HUES48 (cell line): Measurements from ENCODE around the gene KPNB1.

ENCODE experiments used
- H3K27ac ChIP-seq: one replicate; pipeline ENCODE4 v1.7.0; 2013; ENCODE audit warnings: low read depth, low read length, inconsistent platforms
- H3K27me3 ChIP-seq: 2 replicates; pipeline ENCODE4 v1.6.1; 2013; ENCODE audit warnings: mild to moderate bottlenecking, low read length; ENCODE audit not compliant: control insufficient read depth, insufficient read depth
- H3K36me3 ChIP-seq: 2 replicates; pipeline ENCODE4 v1.6.1; 2013; ENCODE audit warnings: low read length; ENCODE audit not compliant: control insufficient read depth, insufficient read depth
- H3K4me1 ChIP-seq: 2 replicates; pipeline ENCODE4 v1.6.1; 2013; ENCODE audit warnings: mild to moderate bottlenecking, low read length; ENCODE audit not compliant: control insufficient read depth, insufficient read depth
- H3K4me3 ChIP-seq: 2 replicates; pipeline ENCODE4 v1.5.1; 2013; ENCODE audit warnings: mild to moderate bottlenecking, low read depth, low read length
- H3K9ac ChIP-seq: 2 replicates; pipeline ENCODE4 v1.6.1; 2013; ENCODE audit warnings: mild to moderate bottlenecking, low read depth, low read length, moderate library complexity
- H3K9me3 ChIP-seq: 2 replicates; pipeline ENCODE4 v1.6.1; 2013; ENCODE audit warnings: low read length; ENCODE audit not compliant: control insufficient read depth, insufficient read depth

Gene KPNB1

GRCh38 chr17:47724705-47725104, 75.0 kb downstream of the KPNB1 start:
- Histone ChIP-seq H3K4me3 (no peak overlapping the region), H3K4me1 (peaks cover 7% of the 10 kb centered on the region; the same call in 1 of the 2 replicates), H3K27ac (no peak overlapping the region), H3K36me3 (no peaks in the 10 kb centered on the region), H3K9ac (no peak overlapping the region), H3K27me3 (peaks cover 37% of the 10 kb centered on the region), H3K9me3 (no peaks in the 10 kb centered on the region)

GRCh38 chr17:47725446-47726111, 75.9 kb downstream of the KPNB1 start:
- H3K4me3 ChIP-seq = no peak overlapping the region
- peaks cover 5% of the 10 kb centered on the region; the same call in 1 of the 2 replicates for H3K4me1 ChIP-seq
- no peak overlapping the region for H3K27ac ChIP-seq
- no peaks in the 10 kb centered on the region for H3K36me3 ChIP-seq
- no peak overlapping the region for H3K9ac ChIP-seq
- peaks cover 30% of the 10 kb centered on the region for H3K27me3 ChIP-seq
- no peaks in the 10 kb centered on the region for H3K9me3 ChIP-seq

- Histone ChIP-seq H3K4me1 (no peaks in the 10 kb centered on the region), H3K27me3 (peaks cover 30% of the 10 kb centered on the region), H3K27ac (no peak overlapping the region), H3K9ac (no peak overlapping the region), H3K4me3 (no peak overlapping the region), H3K36me3 (no peaks in the 10 kb centered on the region), H3K9me3 (no peaks in the 10 kb centered on the region)
These were observed 77.3 kb downstream of the KPNB1 start for GRCh38 chr17:47726796-47727703.

- H3K9me3 ChIP-seq = no peaks in the 10 kb centered on the region
- H3K27ac ChIP-seq = no peak overlapping the region
- H3K27me3 ChIP-seq = peaks cover 30% of the 10 kb centered on the region
- no peak overlapping the region for H3K9ac ChIP-seq
- no peak overlapping the region for H3K4me3 ChIP-seq
- no peaks in the 10 kb centered on the region for H3K36me3 ChIP-seq
- peaks cover 3% of the 10 kb centered on the region; the same call in 1 of the 2 replicates for H3K4me1 ChIP-seq
These were observed 78.0 kb downstream of the KPNB1 start for GRCh38 chr17:47727704-47728036.

GRCh38 chr17:47728214-47728877, 78.6 kb downstream of the KPNB1 start:
- no peaks in the 10 kb centered on the region for H3K9me3 ChIP-seq
- H3K27ac ChIP-seq = no peak overlapping the region
- peaks cover 37% of the 10 kb centered on the region for H3K27me3 ChIP-seq
- no peak overlapping the region for H3K4me3 ChIP-seq
- no peak overlapping the region for H3K9ac ChIP-seq
- no peaks in the 10 kb centered on the region for H3K36me3 ChIP-seq
- H3K4me1 ChIP-seq = peaks cover 5% of the 10 kb centered on the region; the same call in 1 of the 2 replicates

GRCh38 chr17:47729476-47729875, 79.8 kb downstream of the KPNB1 start:
- Histone ChIP-seq H3K36me3 (no peaks in the 10 kb centered on the region), H3K27me3 (peaks cover 48% of the 10 kb centered on the region), H3K9me3 (no peaks in the 10 kb centered on the region), H3K4me1 (peaks cover 5% of the 10 kb centered on the region; the same call in 1 of the 2 replicates), H3K27ac (no peak overlapping the region), H3K4me3 (no peak overlapping the region), H3K9ac (no peak overlapping the region)

GRCh38 chr17:47730681-47731080, 81.0 kb downstream of the KPNB1 start:
- peaks cover 60% of the 10 kb centered on the region for H3K27me3 ChIP-seq
- no peak overlapping the region for H3K27ac ChIP-seq
- peaks cover 5% of the 10 kb centered on the region; the same call in 1 of the 2 replicates for H3K4me1 ChIP-seq
- no peak overlapping the region for H3K9ac ChIP-seq
- no peaks in the 10 kb centered on the region for H3K9me3 ChIP-seq
- H3K36me3 ChIP-seq = no peaks in the 10 kb centered on the region
- no peak overlapping the region for H3K4me3 ChIP-seq

- H3K4me3 ChIP-seq = no peak overlapping the region
- H3K27me3 ChIP-seq = peaks cover 67% of the 10 kb centered on the region
- peaks cover 5% of the 10 kb centered on the region; the same call in 1 of the 2 replicates for H3K4me1 ChIP-seq
- H3K27ac ChIP-seq = no peak overlapping the region
- H3K9ac ChIP-seq = no peak overlapping the region
- H3K36me3 ChIP-seq = no peaks in the 10 kb centered on the region
- H3K9me3 ChIP-seq = no peaks in the 10 kb centered on the region
These were observed 81.7 kb downstream of the KPNB1 start for GRCh38 chr17:47731396-47731795.

- Histone ChIP-seq H3K27ac (no peak overlapping the region), H3K27me3 (peaks cover 76% of the 10 kb centered on the region), H3K4me1 (peaks cover 5% of the 10 kb centered on the region; the same call in 1 of the 2 replicates), H3K4me3 (peak overlapping the region; percentile 63; the same call in 1 of the 2 replicates), H3K36me3 (no peaks in the 10 kb centered on the region), H3K9ac (no peak overlapping the region), H3K9me3 (no peaks in the 10 kb centered on the region)
These were observed 82.8 kb downstream of the KPNB1 start for GRCh38 chr17:47732399-47733046.

- Histone ChIP-seq H3K27me3 (peaks cover 73% of the 10 kb centered on the region), H3K27ac (no peak within 1 kb of the TSS), H3K4me1 (peaks cover 5% of the 10 kb centered on the region; the same call in 1 of the 2 replicates)
These were observed 83.4 kb downstream of the KPNB1 start, which contains the start of gene TBX21 for GRCh38 chr17:47733047-47733673. TSS of gene TBX21 (plus strand) at chr17:47733236. CDS start at chr17:47733455, 219 bp downstream.

More at GRCh38 chr17:47733047-47733673, 83.4 kb downstream of the KPNB1 start, which contains the start of gene TBX21:
- Histone ChIP-seq H3K9ac (no peak within 1 kb of the TSS), H3K9me3 (no peaks in the 10 kb centered on the region), H3K4me3 (peak within 1 kb of the TSS; percentile 63), H3K36me3 (no peaks in the 10 kb centered on the region)
